ENCODE results near the gene INHBE.

The INHBE gene

GRCh38 chr12:57456145-57456700 lies 1.1 kb downstream of the INHBE start:
- H3K9me2 ChIP-seq (replicated peaks; ENCODE audit: low read depth, low read length), result no peaks in the 10 kb centered on the region
- peaks cover 2% of the 10 kb centered on the region; the same call in 1 of the 2 replicates for H3F3A ChIP-seq (ENCODE audit: low read depth)
- TF ChIP-seq, protein P1, sequence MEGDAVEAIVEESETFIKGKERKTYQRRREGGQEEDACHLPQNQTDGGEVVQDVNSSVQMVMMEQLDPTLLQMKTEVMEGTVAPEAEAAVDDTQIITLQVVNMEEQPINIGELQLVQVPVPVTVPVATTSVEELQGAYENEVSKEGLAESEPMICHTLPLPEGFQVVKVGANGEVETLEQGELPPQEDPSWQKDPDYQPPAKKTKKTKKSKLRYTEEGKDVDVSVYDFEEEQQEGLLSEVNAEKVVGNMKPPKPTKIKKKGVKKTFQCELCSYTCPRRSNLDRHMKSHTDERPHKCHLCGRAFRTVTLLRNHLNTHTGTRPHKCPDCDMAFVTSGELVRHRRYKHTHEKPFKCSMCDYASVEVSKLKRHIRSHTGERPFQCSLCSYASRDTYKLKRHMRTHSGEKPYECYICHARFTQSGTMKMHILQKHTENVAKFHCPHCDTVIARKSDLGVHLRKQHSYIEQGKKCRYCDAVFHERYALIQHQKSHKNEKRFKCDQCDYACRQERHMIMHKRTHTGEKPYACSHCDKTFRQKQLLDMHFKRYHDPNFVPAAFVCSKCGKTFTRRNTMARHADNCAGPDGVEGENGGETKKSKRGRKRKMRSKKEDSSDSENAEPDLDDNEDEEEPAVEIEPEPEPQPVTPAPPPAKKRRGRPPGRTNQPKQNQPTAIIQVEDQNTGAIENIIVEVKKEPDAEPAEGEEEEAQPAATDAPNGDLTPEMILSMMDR (conservative IDR thresholded peaks at IDR 0.05; ENCODE audit: low read length), result peak; percentile 76
- TF ChIP-seq EZH2phosphoT487 (IDR thresholded peaks at IDR 0.05; ENCODE audit: borderline replicate concordance), result no peak
- H3K79me2 ChIP-seq (ENCODE audit: insufficient read depth, low read length), result no peaks in the 10 kb centered on the region
- H3K27me3 ChIP-seq (ENCODE audit: insufficient read depth, low read length, poor library complexity, severe bottlenecking), result no peaks in the 10 kb centered on the region
- H4K20me1 ChIP-seq (ENCODE audit: insufficient read depth, low read length, poor library complexity, severe bottlenecking), result no peaks in the 10 kb centered on the region
- peak overlapping the region; percentile 50 for H3K4me2 ChIP-seq (ENCODE audit: low read depth, low read length, poor library complexity, severe bottlenecking)
- H3K9me3 ChIP-seq (ENCODE audit: insufficient read depth, low read depth, low read length), result no peaks in the 10 kb centered on the region
- H3K4me3 ChIP-seq (ENCODE audit: low read length, poor library complexity, severe bottlenecking), result peak overlapping the region; percentile 37
- peak overlapping the region; percentile 72 for H2AFZ ChIP-seq (ENCODE audit: low read length)
- H3K4me1 ChIP-seq (ENCODE audit: insufficient read depth, low read length, poor library complexity, severe bottlenecking), result peaks cover 24% of the 10 kb centered on the region
- no peak overlapping the region for H3K9ac ChIP-seq (ENCODE audit: low read depth, low read length, poor library complexity, severe bottlenecking)
- H3K36me3 ChIP-seq (ENCODE audit: insufficient read depth, low read length), result no peaks in the 10 kb centered on the region

DNA sequence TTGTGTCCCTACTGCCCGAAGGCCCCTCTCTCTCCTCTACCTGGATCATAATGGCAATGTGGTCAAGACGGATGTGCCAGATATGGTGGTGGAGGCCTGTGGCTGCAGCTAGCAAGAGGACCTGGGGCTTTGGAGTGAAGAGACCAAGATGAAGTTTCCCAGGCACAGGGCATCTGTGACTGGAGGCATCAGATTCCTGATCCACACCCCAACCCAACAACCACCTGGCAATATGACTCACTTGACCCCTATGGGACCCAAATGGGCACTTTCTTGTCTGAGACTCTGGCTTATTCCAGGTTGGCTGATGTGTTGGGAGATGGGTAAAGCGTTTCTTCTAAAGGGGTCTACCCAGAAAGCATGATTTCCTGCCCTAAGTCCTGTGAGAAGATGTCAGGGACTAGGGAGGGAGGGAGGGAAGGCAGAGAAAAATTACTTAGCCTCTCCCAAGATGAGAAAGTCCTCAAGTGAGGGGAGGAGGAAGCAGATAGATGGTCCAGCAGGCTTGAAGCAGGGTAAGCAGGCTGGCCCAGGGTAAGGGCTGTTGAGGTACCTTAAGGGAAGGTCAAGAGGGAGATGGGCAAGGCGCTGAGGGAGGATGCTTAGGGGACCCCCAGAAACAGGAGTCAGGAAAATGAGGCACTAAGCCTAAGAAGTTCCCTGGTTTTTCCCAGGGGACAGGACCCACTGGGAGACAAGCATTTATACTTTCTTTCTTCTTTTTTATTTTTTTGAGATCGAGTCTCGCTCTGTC lies 1.8 kb downstream of the INHBE start:
- Histone ChIP-seq H3K4me3 (ENCODE audit: low read length, poor library complexity, severe bottlenecking) (no peak overlapping the region), H3K4me2 (ENCODE audit: low read depth, low read length, poor library complexity, severe bottlenecking) (no peak overlapping the region), H3K9me2 (replicated peaks; ENCODE audit: low read depth, low read length) (no peaks in the 10 kb centered on the region), H4K20me1 (ENCODE audit: insufficient read depth, low read length, poor library complexity, severe bottlenecking) (no peaks in the 10 kb centered on the region), H2AFZ (ENCODE audit: low read length) (no peak overlapping the region), H3K27me3 (ENCODE audit: insufficient read depth, low read length, poor library complexity, severe bottlenecking) (no peaks in the 10 kb centered on the region), H3K9ac (ENCODE audit: low read depth, low read length, poor library complexity, severe bottlenecking) (no peak overlapping the region), H3K79me2 (ENCODE audit: insufficient read depth, low read length) (no peaks in the 10 kb centered on the region), H3K4me1 (ENCODE audit: insufficient read depth, low read length, poor library complexity, severe bottlenecking) (peaks cover 28% of the 10 kb centered on the region), H3F3A (ENCODE audit: low read depth) (peaks cover 2% of the 10 kb centered on the region; the same call in 1 of the 2 replicates), H3K9me3 (ENCODE audit: insufficient read depth, low read depth, low read length) (no peaks in the 10 kb centered on the region), H3K36me3 (ENCODE audit: insufficient read depth, low read length) (no peaks in the 10 kb centered on the region)
- TF ChIP-seq, protein P1 (conservative IDR thresholded peaks at IDR 0.05; ENCODE audit: low read length), result no peak
- TF ChIP-seq EZH2phosphoT487 (IDR thresholded peaks at IDR 0.05; ENCODE audit: borderline replicate concordance), result no peak

- H3K4me1 ChIP-seq (ENCODE audit: insufficient read depth, low read length, poor library complexity, severe bottlenecking), result peaks cover 28% of the 10 kb centered on the region
- H3K27me3 ChIP-seq (ENCODE audit: insufficient read depth, low read length, poor library complexity, severe bottlenecking), result no peaks in the 10 kb centered on the region
- TF ChIP-seq, protein P1 (conservative IDR thresholded peaks at IDR 0.05; ENCODE audit: low read length), result no peak
- TF ChIP-seq EZH2phosphoT487 (IDR thresholded peaks at IDR 0.05; ENCODE audit: borderline replicate concordance), result no peak
- H3K9ac ChIP-seq (ENCODE audit: low read depth, low read length, poor library complexity, severe bottlenecking), result peak overlapping the region; percentile 58
- no peaks in the 10 kb centered on the region for H3K36me3 ChIP-seq (ENCODE audit: insufficient read depth, low read length)
- H4K20me1 ChIP-seq (ENCODE audit: insufficient read depth, low read length, poor library complexity, severe bottlenecking), result no peaks in the 10 kb centered on the region
- peak overlapping the region; percentile 78 for H3K4me3 ChIP-seq (ENCODE audit: low read length, poor library complexity, severe bottlenecking)
- peak overlapping the region; percentile 82 for H3K4me2 ChIP-seq (ENCODE audit: low read depth, low read length, poor library complexity, severe bottlenecking)
- no peaks in the 10 kb centered on the region for H3K9me2 ChIP-seq (replicated peaks; ENCODE audit: low read depth, low read length)
- no peaks in the 10 kb centered on the region for H3K79me2 ChIP-seq (ENCODE audit: insufficient read depth, low read length)
- peak overlapping the region; percentile 2; the same call in 1 of the 2 replicates for H2AFZ ChIP-seq (ENCODE audit: low read length)
- no peaks in the 10 kb centered on the region for H3K9me3 ChIP-seq (ENCODE audit: insufficient read depth, low read depth, low read length)
- H3F3A ChIP-seq (ENCODE audit: low read depth), result peaks cover 2% of the 10 kb centered on the region; the same call in 1 of the 2 replicates
Measured at GRCh38 chr12:57458665-57459054, 3.6 kb downstream of the INHBE start.
